ENCODE data around the gene CAMK1D.

DNA sequence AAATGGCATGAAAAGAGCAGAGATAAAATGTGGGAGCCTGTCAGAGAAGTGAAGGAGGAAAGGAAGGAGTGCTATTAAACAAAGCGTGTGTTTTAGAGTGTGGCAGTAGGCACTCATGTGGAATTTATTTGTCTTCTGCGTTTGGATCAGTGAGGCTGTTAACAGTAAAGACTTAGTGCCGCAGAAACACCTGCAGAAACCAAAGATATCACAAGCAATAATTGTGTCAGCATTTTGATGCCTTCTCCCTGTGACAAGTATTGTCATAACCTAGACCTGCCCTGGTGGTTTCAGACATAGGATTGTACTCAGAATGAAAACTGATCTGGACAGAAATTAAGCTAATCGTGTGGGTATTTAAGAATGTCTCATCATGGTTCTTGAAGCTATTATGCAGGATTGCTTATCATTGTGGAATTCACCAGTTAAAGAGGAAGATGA, 191.0 kb downstream of the CAMK1D start:
- TF ChIP-seq POLR2A (IDR thresholded peaks at IDR 0.05), result no peak
- TF ChIP-seq CTCF (IDR thresholded peaks at IDR 0.05), result no peak
- no peak for TF ChIP-seq POLR2AphosphoS5 (IDR thresholded peaks at IDR 0.05)
